Activated T-cell treated with anti-CD3 and anti-CD28 coated beads for 1 hour (primary cell): ENCODE results near the gene PLAAT3.
"Not testable (repeated sequence)": the region's sequence is repeated elsewhere in the genome, so short reads cannot be mapped to it uniquely, and the experiment has no call there.

ENCODE experiments used
- DNase-seq: peaks from one replicate; pipeline ENCODE4 v3.0.0-alpha.2; 2020; ENCODE audit warnings: low read depth

Gene PLAAT3

DNA sequence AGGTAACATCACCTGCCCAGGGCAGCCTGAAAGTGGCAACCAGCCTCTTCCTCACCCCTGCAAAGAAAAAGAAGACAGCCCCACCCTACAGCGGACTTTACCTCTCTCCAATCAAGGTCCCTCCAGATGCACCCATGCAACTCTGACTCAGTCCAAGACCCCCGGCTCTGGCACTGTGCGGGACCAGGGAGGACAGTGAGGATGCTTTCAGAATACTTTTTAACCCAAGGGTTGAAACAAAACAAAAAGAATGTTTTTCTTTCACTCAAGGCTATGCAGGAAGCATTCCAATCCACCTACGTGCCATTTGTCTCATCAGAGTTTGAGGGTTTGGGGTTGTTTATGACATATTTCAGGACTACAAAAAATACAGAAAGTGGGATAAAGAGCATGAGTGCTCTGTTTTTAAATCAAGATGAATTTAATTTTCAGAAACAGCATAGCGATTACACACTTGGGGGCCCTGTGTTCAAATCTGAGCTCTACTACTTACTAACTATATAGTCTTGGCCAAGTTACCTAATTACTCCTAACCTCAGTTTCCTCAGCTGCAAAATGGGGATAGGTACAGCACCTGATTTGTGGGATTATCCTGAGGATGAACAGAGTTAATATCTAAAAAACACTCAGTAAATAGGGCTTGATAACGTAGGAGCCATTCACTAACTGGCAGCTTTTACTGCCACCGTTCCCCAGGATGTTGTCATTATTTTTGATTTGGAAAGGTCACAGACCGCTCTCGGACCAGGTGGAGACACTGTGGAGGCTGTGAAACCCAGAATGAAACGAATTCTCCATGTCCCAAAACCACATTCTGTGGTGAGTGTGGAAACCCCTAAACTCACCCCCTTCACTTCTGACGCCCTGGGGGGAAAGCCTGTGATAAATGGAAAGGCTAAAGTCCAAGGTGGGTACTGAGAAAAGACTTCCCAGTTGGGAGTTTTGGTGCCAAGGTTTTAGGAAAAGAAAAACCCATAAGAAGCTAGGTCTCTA, 5.6 kb downstream of the PLAAT3 start:
- no peak for DNase-seq

GRCh38 chr11:63603180-63603518, 11.1 kb downstream of the PLAAT3 start:
- DNase-seq = no peak

GRCh38 chr11:63602290-63603179, 11.7 kb downstream of the PLAAT3 start:
- not testable (repeated sequence) for DNase-seq

DNA sequence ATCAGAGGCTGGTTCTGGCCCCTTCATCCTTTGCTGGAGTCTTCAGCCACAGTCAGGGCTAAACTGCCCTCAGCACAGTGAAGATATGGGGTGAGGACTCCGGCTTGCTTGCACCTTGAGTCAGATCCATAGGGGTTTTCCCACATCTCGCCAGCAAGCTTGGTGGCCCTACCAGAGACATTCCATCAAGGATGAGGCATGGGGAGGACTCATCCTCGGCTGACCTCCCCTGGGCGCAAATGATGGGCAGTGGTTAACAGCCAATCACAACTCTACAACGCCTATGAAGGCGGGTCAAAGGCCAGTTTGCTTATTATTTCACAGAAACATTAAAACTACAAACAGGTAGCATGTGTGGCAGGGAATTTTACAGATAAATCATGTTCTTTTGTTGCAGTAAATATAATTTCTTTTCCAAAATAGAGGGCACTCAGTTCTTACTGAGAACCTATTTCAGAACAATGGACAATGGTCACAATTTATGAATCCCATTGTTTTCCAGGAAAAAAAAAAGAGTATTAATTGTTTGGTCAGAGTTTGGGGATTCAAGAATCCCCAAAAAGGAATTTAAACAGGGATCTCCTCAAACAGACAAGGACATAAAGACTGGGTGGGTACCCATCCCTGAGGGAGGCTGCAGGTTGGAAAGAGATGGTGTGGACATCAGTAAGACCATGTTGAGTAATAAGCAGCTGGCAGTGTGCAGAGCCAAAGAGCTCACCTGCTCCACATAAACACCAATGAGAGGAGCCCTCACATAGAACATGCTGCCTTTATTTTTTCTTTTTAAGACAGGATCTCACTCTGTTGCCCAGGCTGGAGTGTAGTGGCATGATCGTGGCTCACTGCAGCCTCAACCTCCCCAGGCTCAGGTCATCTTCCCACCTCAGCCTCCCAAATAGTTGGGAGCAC, 14.8 kb downstream of the PLAAT3 start:
- DNase-seq = no peak

GRCh38 chr11:63598556-63598955, 15.7 kb downstream of the PLAAT3 start:
- no peak for DNase-seq

GRCh38 chr11:63595296-63595695, 18.9 kb downstream of the PLAAT3 start:
- DNase-seq = no peak

DNA sequence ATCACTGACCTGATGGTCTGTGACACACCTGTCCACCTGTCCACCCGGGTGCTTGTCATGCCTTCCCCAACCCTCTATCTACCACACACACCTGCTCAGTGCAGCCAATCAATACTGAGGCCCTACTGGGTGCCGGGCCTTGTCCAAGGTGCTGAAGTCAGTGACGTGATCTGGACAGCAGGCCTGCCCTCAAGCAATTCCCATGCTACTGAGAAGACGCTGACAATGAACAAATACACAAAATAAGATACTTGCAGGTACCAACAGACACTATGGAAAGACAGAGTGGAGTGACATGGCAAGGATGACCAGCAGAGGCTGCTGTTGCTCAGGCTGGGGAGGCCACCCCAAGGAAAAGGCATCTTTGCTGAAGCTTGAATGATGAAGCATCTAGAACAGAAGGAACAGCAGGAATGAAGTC, 21.2 kb downstream of the PLAAT3 start:
- no peak for DNase-seq

GRCh38 chr11:63590024-63590788, 24.0 kb downstream of the PLAAT3 start:
- DNase-seq = no peak

- no peak for DNase-seq
Measured at GRCh38 chr11:63589000-63589399, 25.2 kb downstream of the PLAAT3 start.

- no peak for DNase-seq
Measured at GRCh38 chr11:63586451-63587166, 27.6 kb downstream of the PLAAT3 start.

DNA sequence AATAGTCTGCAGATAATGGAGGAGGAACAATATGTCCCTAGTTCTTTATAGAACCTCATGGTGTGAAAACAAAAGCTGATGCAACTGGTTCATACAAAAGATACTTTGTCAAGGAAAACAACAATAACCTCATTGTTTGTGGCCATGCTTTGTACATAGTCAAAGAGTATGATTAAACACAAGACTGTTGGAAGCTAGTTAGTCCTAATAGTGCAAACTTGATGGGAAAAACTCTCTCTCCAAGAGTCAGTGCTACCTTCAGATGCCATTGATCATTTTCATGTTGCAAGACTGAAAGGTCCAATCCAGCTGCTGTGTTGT, 30.9 kb downstream of the PLAAT3 start:
- no peak for DNase-seq

DNA sequence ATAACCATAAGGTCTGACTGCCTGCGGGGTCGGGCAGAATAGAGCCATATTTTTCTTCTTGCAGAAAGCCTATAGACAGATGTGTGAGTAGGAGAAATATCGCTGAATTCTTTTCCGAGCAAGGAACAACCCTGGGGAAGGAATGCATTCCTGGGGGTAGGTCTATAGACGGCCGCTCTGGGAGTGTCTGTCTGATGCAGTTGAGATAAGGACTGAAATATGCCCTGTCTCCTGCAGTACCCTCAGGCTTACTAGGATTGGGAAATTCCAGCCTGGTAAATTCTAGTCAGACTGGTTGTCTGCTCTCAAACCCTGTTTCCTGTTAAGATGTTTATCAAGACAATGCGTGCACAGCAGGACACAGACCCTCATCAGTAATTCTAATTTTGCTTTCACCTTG, 33.0 kb downstream of the PLAAT3 start:
- not testable (repeated sequence) for DNase-seq

GRCh38 chr11:63578882-63579281, 35.4 kb downstream of the PLAAT3 start:
- DNase-seq = not testable (repeated sequence)

DNA sequence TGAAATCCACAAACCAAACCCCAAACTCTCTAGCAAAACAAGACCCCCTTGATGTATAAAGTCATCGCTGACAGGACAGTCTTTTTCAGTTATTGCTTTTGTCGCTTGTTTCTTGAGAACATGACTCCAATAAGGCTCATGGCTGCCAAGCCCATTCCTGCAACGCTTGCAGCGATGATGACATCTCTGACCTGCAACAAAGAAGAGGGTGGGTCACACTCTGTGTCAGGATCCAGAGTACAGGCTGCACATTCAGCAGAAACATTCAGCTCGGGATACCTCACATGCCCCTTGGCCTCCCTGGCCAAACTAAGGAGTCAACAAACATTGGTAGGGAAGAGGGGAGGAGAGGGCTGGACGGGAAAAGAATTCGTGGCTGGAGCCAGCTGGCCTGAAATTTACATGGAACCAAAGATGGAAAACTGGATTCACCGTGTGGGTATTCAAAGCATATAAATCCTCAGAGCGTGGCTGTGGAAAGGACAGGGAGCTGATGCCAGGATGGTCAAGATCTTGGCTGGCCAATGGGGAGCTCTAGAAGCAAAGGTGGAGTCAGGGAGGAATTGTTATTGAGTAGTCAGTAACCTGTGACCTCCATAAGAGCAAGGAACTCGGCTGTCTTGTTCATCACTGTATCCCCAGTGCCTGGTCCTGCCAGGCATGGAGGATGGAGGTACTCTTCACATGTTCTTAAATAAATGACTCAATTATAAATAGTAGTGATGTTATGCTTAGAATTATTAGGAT, 39.2 kb downstream of the PLAAT3 start:
- DNase-seq = no peak

GRCh38 chr11:63573881-63574855, 40.1 kb downstream of the PLAAT3 start:
- no peak for DNase-seq

- DNase-seq = no peak
Measured at GRCh38 chr11:63572026-63572688, 42.1 kb downstream of the PLAAT3 start.

GRCh38 chr11:63569570-63569969, 44.7 kb downstream of the PLAAT3 start:
- no peak for DNase-seq
